ENCODE data around the gene KBTBD8.

DNA sequence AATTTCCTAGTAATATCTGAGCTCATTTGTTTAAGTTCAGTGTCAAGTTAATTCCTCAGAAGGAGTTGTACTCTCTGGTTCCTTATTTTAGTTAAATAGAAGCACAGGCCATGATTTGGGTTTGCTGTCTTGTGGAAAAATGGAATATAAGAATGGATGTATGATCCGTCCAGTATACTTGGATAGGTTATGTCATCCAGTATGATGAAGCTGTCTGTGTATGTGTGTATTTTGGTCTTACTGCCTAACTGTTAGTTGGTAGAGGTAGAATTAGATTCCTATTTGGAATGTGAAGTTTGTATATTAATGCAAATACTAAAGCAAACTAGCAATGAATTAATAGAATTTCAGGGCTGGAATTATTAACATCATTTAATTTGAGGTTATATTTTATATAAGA, 7.9 kb downstream of the KBTBD8 start:
- no peak for TF ChIP-seq POLR2A (IDR thresholded peaks at IDR 0.05)
- TF ChIP-seq, protein P1, sequence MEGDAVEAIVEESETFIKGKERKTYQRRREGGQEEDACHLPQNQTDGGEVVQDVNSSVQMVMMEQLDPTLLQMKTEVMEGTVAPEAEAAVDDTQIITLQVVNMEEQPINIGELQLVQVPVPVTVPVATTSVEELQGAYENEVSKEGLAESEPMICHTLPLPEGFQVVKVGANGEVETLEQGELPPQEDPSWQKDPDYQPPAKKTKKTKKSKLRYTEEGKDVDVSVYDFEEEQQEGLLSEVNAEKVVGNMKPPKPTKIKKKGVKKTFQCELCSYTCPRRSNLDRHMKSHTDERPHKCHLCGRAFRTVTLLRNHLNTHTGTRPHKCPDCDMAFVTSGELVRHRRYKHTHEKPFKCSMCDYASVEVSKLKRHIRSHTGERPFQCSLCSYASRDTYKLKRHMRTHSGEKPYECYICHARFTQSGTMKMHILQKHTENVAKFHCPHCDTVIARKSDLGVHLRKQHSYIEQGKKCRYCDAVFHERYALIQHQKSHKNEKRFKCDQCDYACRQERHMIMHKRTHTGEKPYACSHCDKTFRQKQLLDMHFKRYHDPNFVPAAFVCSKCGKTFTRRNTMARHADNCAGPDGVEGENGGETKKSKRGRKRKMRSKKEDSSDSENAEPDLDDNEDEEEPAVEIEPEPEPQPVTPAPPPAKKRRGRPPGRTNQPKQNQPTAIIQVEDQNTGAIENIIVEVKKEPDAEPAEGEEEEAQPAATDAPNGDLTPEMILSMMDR (IDR thresholded peaks at IDR 0.05) = no peak

Data from heart left ventricle (tissue), 13 donors.